Measurements from ENCODE around the gene ATXN3L.

- TF ChIP-seq POLR2A (IDR thresholded peaks at IDR 0.05), result no peak
- TF ChIP-seq CTCF (IDR thresholded peaks at IDR 0.05), result no peak
These were observed 48.3 kb downstream of the ATXN3L start for GRCh38 chrX:13271511-13271910.
